HepG2 (cell line): ENCODE data around the gene COL8A2. TPM values are rescaled to one million over a fixed set of nuclear protein-coding genes. Genes with fewer than 3 reads are reported as not detected.
A peak's percentile ranks its signal among the peaks of the same experiment; 100 is the strongest.

Experiments
- ATAC-seq: fragments of 200-7000 bp; cut with Tn5 transposase; 3 replicates; pipeline ENCODE4 v1.9.1; 2020; ENCODE audit warnings: mild to moderate bottlenecking, moderate library complexity
- BruUV-seq: library from RNA; stranded (reverse); fragments of 400-500 nt; replicated peaks from 2 replicates; lab custom pipeline; 2021; lab: Mats Ljungman, UMichigan
- CTCF ChIA-PET: fragments of 300-600 bp; formaldehyde crosslinking; extraction: SDS; loops from one replicate; lab custom pipeline; 2021; ENCODE audit warnings: low total read pairs, inconsistent platforms, low intra/inter-chr PET ratio; lab: Yijun Ruan, JAX
- POLR2A ChIA-PET: fragments of 350-600 bp; sonication (Branson Sonifier 250); formaldehyde crosslinking; loops from one replicate; lab custom pipeline; 2020; ENCODE audit warnings: antibody characterized with exemption, inconsistent platforms; lab: Yijun Ruan, JAX
- DNase-seq: peaks from one replicate; pipeline ENCODE4 v3.0.0-alpha.2; 2015; ENCODE audit warnings: low spot score
- FAIRE-seq: peaks from 3 replicates; lab custom pipeline; 2011; peaks lifted over from hg19 to GRCh38; lab: Jason Lieb, UNC
- H2AFZ ChIP-seq: one replicate; pipeline ENCODE4 v1.6.1; 2011; ENCODE audit warnings: low read length, inconsistent platforms
- H3K27ac ChIP-seq: fragments of 300-600 bp; 3 replicates; pipeline ENCODE4 v1.8.0; 2011; ENCODE audit warnings: mixed run types, mild to moderate bottlenecking, mixed read lengths, low read length, inconsistent platforms; ENCODE audit not compliant: insufficient read depth; ENCODE audit errors: extremely low read length
- H3K27me3 ChIP-seq, 2 experiments: fragments of 200-600 bp in 1 of 2; 2 replicates in 1 of 2; 3 replicates in 1 of 2; pipeline versions ENCODE4 v1.6.0 to v1.8.0; 2011; ENCODE audit warnings: low read length in 2 of 2, mild to moderate bottlenecking in 2 of 2, moderate library complexity in 2 of 2, inconsistent platforms in 1 of 2; ENCODE audit not compliant: insufficient read depth in 2 of 2, control insufficient read depth in 1 of 2
- H3K36me3 ChIP-seq, 2 experiments: fragments of 200-600 bp in 1 of 2; replicated peaks in 1 of 2; 2 replicates in 1 of 2; 3 replicates in 1 of 2; pipeline versions ENCODE4 v1.5.1 to v1.8.0; 2011; ENCODE audit warnings: low read length in 2 of 2, inconsistent platforms in 1 of 2; ENCODE audit not compliant: insufficient read depth in 2 of 2, control insufficient read depth in 1 of 2
- H3K4me1 ChIP-seq: 2 replicates; pipeline ENCODE4 v1.5.1; 2012; ENCODE audit warnings: low read length, inconsistent platforms; ENCODE audit not compliant: insufficient read depth
- H3K4me2 ChIP-seq: 2 replicates; pipeline ENCODE4 v1.6.0; 2011; ENCODE audit warnings: low read depth, low read length, inconsistent platforms
- H3K4me3 ChIP-seq, 3 experiments: fragments of 200-600 bp in 1 of 3; sonication (generic), shearing (Covaris generic) in 1 of 3; replicated peaks in 1 of 3; 2 replicates each; pipeline ENCODE4 v1.5.1; 2011 to 2016; ENCODE audit warnings: low read length in 3 of 3, inconsistent platforms in 2 of 3, low read depth in 2 of 3, mild to moderate bottlenecking in 2 of 3, control low read depth in 1 of 3, mixed read lengths in 1 of 3; ENCODE audit not compliant: insufficient read depth in 1 of 3
- H3K79me2 ChIP-seq: one replicate; pipeline ENCODE4 v1.6.1; 2011; ENCODE audit warnings: low read length, inconsistent platforms; ENCODE audit not compliant: insufficient read depth
- H3K9ac ChIP-seq: 2 replicates; pipeline ENCODE4 v1.6.0; 2011; ENCODE audit warnings: mild to moderate bottlenecking, low read depth, low read length, inconsistent platforms; ENCODE audit not compliant: insufficient read depth
- H3K9me3 ChIP-seq: 2 replicates; pipeline ENCODE4 v1.5.1; 2012; ENCODE audit warnings: mild to moderate bottlenecking, low read length
- H4K20me1 ChIP-seq: 2 replicates; pipeline ENCODE4 v1.6.0; 2011; ENCODE audit warnings: inconsistent platforms, mild to moderate bottlenecking, low read length, moderate library complexity; ENCODE audit not compliant: insufficient read depth
- NPAS2 ChIP-seq: sonication (generic); formaldehyde crosslinking; IDR thresholded peaks from 2 replicates; pipeline ENCODE4 v1.8.0; 2022; ENCODE audit warnings: mild to moderate bottlenecking, missing genetic modification reagents, borderline replicate concordance
- RNF2 ChIP-seq: fragments of 450-650 bp; conservative IDR thresholded peaks from 2 replicates; pipeline ENCODE4 v1.6.1; 2016; ENCODE audit warnings: low read depth
- ZNF501 ChIP-seq: sonication (generic); formaldehyde crosslinking; IDR thresholded peaks from 2 replicates; pipeline ENCODE4 v1.5.1; 2020; ENCODE audit warnings: mild to moderate bottlenecking, moderate library complexity, missing genetic modification reagents
- WGBS: methylation state at CpG from one replicate; pipeline ENCODE4 v1.1.6; 2017; ENCODE audit warnings: low lambda C conversion rate; 5-methylcytosine and 5-hydroxymethylcytosine counted together
- in situ Hi-C: cut with HindIII; loops from 2 replicates; pipeline ENCODE4 v1.10.0; 2017; ENCODE audit warnings: low pct_unique_long_range_greater_than_20kb; ENCODE audit not compliant: extremely low pct_ligation_motif_present
- intact Hi-C: fragments of 100-400 bp; cut with micrococcal nuclease; formaldehyde crosslinking; loops from one replicate; pipeline ENCODE4 v1.10.0; 2022; ENCODE audit not compliant: unreplicated experiment
- polyA plus RNA-seq, 8 experiments: library from polyadenylated mRNA; depleted of rRNA in 3 of 8; stranded (reverse) in 7 of 8; unstranded in 1 of 8; fragments of >200 nt; fragmentation: Illumina TruSeq in 4 of 8; extraction: Trizol in 4 of 8; gene quantifications; 2 replicates each; pipeline versions ENCODE4 v1.2.1 to v1.2.3, GENCODE V29; 2011 to 2016; ENCODE audit warnings: low read depth in 4 of 8, missing spikeins in 1 of 8, mixed read lengths in 1 of 8; ENCODE audit not compliant: insufficient read depth in 1 of 8
- total RNA-seq, 5 experiments: library from RNA; depleted of rRNA; stranded (reverse); fragments of >200 nt; fragmentation: Illumina TruSeq; extraction: Trizol; gene quantifications; 2 replicates each; pipeline ENCODE4 v1.2.3, GENCODE V29; 2016; ENCODE audit warnings: low read depth in 1 of 5
- TF ChIP-seq, protein P1 (sequence below): IDR thresholded peaks from 2 replicates; pipeline ENCODE4 v1.6.1; 2016; ENCODE audit warnings: low read depth, control low read depth
- TF ChIP-seq, protein P2 (sequence below): sonication (generic); formaldehyde crosslinking; IDR thresholded peaks from 2 replicates; pipeline ENCODE4 v1.4.0; 2020; ENCODE audit warnings: missing genetic modification reagents

COL8A2 gene
- total and polyA plus RNA-seq, 2 of the 13 experiments (the other 11 are each of a cell fraction or from before 2014, with no cell fraction given): 0.13 to 0.24 TPM

DNA sequence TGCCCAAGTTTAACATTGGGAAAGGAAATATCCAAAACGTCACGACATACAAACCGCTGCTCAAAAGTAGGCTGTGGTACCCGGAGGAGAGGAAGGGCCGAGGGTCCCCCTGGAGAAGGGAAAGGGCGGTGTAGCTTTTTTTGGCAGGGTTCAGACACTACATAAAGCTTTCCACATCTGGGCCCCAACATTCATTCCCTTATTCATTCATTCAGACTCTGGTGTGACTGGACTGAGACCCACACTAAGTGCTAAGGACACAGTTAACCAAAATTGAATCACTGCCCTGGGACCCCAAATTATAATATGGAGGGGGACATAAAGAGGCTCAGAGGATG lies 10.3 kb upstream of the COL8A2 start:
- H3K36me3 ChIP-seq: peaks cover 14 to 37% of the 10 kb centered on the region in 2 experiments; a peak in 4 of 5 replicates
- CTCF ChIA-PET: interaction anchor here (1.5 to 4.5 kb wide), 3 partner anchors 33 to 53 kb away, joined by 6 to 104 read pairs (median 9); no protein-coding TSS in a partner anchor
- POLR2A ChIA-PET: interaction anchor here (1.0 to 1.7 kb wide), 5 partner anchors 14 to 171 kb away, joined by 3 to 4 read pairs (median 4); partner anchors contain the start of genes SH3D21 and TRAPPC3
- WGBS: 80% methylated on average over 6 of the region's 6 CpGs
- H3K9me3 ChIP-seq: no peaks in the 10 kb centered on the region
- H3K9ac ChIP-seq: no peak overlapping the region
- no peak overlapping the region for H3K4me3 ChIP-seq
- TF ChIP-seq NPAS2 (CRISPR knock-in tag) (no peak), RNF2 (no peak), ZNF501 (CRISPR knock-in tag) (0 out of 2 replicates have a peak, but pooled peaks have one; percentile 1)
- TF ChIP-seq, protein P1, sequence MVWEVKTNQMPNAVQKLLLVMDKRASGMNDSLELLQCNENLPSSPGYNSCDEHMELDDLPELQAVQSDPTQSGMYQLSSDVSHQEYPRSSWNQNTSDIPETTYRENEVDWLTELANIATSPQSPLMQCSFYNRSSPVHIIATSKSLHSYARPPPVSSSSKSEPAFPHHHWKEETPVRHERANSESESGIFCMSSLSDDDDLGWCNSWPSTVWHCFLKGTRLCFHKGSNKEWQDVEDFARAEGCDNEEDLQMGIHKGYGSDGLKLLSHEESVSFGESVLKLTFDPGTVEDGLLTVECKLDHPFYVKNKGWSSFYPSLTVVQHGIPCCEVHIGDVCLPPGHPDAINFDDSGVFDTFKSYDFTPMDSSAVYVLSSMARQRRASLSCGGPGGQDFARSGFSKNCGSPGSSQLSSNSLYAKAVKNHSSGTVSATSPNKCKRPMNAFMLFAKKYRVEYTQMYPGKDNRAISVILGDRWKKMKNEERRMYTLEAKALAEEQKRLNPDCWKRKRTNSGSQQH (CRISPR knock-in tag): no peak
- TF ChIP-seq, protein P2, sequence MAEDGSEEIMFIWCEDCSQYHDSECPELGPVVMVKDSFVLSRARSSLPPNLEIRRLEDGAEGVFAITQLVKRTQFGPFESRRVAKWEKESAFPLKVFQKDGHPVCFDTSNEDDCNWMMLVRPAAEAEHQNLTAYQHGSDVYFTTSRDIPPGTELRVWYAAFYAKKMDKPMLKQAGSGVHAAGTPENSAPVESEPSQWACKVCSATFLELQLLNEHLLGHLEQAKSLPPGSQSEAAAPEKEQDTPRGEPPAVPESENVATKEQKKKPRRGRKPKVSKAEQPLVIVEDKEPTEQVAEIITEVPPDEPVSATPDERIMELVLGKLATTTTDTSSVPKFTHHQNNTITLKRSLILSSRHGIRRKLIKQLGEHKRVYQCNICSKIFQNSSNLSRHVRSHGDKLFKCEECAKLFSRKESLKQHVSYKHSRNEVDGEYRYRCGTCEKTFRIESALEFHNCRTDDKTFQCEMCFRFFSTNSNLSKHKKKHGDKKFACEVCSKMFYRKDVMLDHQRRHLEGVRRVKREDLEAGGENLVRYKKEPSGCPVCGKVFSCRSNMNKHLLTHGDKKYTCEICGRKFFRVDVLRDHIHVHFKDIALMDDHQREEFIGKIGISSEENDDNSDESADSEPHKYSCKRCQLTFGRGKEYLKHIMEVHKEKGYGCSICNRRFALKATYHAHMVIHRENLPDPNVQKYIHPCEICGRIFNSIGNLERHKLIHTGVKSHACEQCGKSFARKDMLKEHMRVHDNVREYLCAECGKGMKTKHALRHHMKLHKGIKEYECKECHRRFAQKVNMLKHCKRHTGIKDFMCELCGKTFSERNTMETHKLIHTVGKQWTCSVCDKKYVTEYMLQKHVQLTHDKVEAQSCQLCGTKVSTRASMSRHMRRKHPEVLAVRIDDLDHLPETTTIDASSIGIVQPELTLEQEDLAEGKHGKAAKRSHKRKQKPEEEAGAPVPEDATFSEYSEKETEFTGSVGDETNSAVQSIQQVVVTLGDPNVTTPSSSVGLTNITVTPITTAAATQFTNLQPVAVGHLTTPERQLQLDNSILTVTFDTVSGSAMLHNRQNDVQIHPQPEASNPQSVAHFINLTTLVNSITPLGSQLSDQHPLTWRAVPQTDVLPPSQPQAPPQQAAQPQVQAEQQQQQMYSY (CRISPR knock-in tag): no peak
- TF ChIP-seq, all 625 proteins: peak for 1
- intact Hi-C loops: no loop called here
- Histone ChIP-seq H3K4me2 (no peak overlapping the region), H2AFZ (no peak overlapping the region), H4K20me1 (no peaks in the 10 kb centered on the region), H3K27ac (no peak overlapping the region), H3K4me1 (peaks cover 18% of the 10 kb centered on the region), H3K27me3 (no peaks in the 10 kb centered on the region), H3K79me2 (no peaks in the 10 kb centered on the region)
- FAIRE-seq (no peak), DNase-seq (no peak), ATAC-seq (no peak)
- in situ Hi-C loops: no loop called here
- BruUV-seq: no TSS peak
